ENCODE results near the gene C17orf113.

DNA sequence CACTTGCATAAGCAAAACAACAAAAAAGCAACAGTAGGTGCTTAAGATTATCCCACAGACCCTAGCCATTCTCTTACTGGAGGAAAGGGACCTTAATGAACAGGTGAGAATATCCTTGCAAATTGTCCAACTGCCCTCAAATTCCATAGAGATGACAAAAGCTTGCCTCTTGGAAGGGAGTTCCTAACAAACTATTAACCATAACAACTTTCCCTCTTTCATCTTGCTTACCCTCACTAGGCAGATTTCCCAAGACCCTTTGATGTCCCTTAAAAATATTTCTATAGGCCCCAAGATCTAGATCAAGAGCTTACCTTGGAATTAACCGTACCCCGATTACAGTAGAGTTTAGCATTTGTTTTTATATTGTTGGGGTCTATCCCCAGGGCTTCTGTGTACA lies 62.0 kb downstream of the C17orf113 start:
- no peak for TF ChIP-seq POLR2A (IDR thresholded peaks at IDR 0.05)
- TF ChIP-seq, protein P1, sequence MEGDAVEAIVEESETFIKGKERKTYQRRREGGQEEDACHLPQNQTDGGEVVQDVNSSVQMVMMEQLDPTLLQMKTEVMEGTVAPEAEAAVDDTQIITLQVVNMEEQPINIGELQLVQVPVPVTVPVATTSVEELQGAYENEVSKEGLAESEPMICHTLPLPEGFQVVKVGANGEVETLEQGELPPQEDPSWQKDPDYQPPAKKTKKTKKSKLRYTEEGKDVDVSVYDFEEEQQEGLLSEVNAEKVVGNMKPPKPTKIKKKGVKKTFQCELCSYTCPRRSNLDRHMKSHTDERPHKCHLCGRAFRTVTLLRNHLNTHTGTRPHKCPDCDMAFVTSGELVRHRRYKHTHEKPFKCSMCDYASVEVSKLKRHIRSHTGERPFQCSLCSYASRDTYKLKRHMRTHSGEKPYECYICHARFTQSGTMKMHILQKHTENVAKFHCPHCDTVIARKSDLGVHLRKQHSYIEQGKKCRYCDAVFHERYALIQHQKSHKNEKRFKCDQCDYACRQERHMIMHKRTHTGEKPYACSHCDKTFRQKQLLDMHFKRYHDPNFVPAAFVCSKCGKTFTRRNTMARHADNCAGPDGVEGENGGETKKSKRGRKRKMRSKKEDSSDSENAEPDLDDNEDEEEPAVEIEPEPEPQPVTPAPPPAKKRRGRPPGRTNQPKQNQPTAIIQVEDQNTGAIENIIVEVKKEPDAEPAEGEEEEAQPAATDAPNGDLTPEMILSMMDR (IDR thresholded peaks at IDR 0.05): no peak

Data from heart left ventricle (tissue), 13 donors.